ENCODE measurements around the gene MAP3K8.

DNA sequence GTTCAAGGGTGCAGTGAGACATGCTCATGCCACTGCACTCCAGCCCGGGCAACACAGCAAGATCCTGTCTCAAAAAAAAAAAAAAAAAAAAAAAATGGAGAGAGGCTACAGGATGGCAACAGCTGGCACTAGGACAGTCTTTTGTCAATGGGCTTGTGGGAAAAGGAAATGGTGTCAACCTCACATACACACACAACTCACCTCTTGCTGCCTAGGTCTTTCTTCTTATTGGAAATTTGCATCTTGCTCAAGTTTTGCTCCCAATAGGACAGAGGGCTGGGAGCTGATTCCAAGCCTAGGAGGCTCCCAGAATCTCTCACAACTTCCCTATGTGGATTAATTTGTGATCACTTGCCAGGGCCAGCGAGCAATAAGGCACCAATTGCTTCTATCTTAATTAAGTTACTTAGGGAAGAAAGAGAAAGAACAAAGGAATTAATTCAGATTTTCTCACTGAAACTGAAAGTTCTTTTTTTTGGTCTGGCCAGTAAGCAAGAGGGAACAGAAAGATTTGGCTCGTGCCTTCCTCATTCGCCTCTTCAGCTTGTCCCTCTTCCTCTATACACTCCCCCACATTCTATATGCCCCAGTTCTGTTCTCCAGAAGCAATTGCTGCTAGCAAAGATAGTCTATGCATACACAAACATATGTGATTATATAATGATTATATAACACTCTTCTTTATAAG lies 33.8 kb downstream of the MAP3K8 start:
- TF ChIP-seq, protein P1, sequence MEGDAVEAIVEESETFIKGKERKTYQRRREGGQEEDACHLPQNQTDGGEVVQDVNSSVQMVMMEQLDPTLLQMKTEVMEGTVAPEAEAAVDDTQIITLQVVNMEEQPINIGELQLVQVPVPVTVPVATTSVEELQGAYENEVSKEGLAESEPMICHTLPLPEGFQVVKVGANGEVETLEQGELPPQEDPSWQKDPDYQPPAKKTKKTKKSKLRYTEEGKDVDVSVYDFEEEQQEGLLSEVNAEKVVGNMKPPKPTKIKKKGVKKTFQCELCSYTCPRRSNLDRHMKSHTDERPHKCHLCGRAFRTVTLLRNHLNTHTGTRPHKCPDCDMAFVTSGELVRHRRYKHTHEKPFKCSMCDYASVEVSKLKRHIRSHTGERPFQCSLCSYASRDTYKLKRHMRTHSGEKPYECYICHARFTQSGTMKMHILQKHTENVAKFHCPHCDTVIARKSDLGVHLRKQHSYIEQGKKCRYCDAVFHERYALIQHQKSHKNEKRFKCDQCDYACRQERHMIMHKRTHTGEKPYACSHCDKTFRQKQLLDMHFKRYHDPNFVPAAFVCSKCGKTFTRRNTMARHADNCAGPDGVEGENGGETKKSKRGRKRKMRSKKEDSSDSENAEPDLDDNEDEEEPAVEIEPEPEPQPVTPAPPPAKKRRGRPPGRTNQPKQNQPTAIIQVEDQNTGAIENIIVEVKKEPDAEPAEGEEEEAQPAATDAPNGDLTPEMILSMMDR (IDR thresholded peaks at IDR 0.05): no peak
- no peak for TF ChIP-seq POLR2A (IDR thresholded peaks at IDR 0.05)
